ENCODE measurements around the gene ERICH6B.

Gene ERICH6B

DNA sequence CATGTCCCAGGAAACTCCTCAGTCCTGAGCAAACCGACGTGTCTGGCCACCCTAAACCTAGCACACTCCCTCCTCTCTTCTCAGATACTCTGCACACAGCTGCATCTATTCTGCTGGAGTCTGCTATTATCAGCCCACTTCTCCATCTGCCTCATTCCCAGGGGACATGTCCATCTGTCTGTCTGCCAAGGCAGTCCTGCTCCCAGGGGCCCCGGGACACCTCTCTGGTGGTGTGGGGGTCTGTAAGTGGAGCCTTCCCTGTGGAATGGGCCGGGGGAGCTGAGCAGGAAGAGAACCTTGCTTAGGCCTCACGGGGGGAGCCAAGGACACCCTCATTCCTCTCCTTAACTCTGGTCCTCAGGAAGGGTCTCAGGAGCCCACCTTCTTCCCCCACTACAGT is 72.7 kb downstream of the ERICH6B start:
- TF ChIP-seq, protein P1, sequence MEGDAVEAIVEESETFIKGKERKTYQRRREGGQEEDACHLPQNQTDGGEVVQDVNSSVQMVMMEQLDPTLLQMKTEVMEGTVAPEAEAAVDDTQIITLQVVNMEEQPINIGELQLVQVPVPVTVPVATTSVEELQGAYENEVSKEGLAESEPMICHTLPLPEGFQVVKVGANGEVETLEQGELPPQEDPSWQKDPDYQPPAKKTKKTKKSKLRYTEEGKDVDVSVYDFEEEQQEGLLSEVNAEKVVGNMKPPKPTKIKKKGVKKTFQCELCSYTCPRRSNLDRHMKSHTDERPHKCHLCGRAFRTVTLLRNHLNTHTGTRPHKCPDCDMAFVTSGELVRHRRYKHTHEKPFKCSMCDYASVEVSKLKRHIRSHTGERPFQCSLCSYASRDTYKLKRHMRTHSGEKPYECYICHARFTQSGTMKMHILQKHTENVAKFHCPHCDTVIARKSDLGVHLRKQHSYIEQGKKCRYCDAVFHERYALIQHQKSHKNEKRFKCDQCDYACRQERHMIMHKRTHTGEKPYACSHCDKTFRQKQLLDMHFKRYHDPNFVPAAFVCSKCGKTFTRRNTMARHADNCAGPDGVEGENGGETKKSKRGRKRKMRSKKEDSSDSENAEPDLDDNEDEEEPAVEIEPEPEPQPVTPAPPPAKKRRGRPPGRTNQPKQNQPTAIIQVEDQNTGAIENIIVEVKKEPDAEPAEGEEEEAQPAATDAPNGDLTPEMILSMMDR (IDR thresholded peaks at IDR 0.05; ENCODE audit: insufficient read depth, low read depth, low read length, missing control alignments): no peak
- no peak overlapping the region for H3K4me3 ChIP-seq (ENCODE audit: low read depth, low read length)
- no peak for DNase-seq (ENCODE audit: low read depth)

DNA sequence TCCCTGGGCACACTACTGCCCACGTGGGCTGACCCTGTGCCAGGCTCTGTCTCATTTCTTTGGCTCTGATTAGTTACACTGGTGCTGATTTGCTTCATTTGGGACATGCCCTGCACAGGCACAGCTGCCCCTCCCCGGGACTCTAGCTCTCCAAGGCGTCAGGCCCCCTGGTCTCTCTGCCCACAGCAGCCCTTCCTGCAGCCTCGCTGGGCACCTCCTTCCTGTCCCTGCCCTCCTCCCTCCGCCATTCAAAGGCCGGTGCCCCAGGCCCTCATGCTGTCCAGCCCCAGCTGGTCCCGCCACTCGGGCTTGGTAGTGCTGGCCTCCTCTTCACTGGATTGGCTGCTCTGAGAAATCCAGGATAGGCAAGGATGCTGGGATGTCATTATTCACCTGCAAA is 73.1 kb downstream of the ERICH6B start:
- TF ChIP-seq, protein P1 (IDR thresholded peaks at IDR 0.05; ENCODE audit: insufficient read depth, low read depth, low read length, missing control alignments): no peak
- DNase-seq (ENCODE audit: low read depth): no peak
- no peak overlapping the region for H3K4me3 ChIP-seq (ENCODE audit: low read depth, low read length)

DNA sequence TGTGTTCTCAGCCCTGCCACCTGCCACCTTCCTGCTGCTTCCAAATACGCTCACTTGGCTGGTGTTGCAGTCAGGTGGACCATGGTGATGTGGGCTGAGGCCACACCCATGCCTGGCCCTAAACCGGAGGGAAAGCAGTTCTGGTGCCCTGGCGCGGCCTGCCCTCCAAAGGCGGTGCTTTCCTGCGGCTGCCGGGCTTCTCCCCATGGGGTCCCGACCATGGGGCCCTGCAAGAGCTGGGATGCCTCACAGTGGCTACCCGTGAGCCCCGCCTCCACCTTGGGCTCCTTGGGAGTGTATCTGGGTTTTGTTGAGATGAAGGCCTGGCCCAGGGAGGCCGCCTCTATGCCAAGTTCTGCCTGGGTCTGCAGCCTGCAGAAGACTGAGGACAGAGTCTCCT is 73.7 kb downstream of the ERICH6B start:
- TF ChIP-seq, protein P1 (IDR thresholded peaks at IDR 0.05; ENCODE audit: insufficient read depth, low read depth, low read length, missing control alignments): no peak
- no peak overlapping the region for H3K4me3 ChIP-seq (ENCODE audit: low read depth, low read length)
- no peak for DNase-seq (ENCODE audit: low read depth)

DNA sequence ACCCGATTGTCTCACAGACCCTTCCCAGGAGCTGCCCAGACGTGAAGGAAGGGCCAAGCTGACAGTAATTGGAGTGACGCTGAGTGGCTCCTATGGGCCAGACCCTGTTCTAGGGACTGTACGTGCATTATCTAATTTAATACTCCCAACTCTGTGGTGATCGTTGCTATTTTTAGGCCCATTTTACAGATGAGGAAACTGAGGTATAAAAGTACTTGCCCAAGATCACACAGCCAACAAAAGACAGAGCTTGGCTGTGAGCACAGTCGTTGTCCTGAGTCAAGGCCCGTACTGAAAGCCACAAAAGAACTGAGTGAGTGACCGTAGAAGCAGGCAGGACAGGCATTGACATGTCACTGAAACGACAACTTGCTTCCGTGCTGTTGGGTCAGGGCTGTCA is 74.7 kb downstream of the ERICH6B start:
- no peak for DNase-seq (ENCODE audit: low read depth)
- TF ChIP-seq, protein P1 (IDR thresholded peaks at IDR 0.05; ENCODE audit: insufficient read depth, low read depth, low read length, missing control alignments): no peak
- no peak overlapping the region for H3K4me3 ChIP-seq (ENCODE audit: low read depth, low read length)

DNA sequence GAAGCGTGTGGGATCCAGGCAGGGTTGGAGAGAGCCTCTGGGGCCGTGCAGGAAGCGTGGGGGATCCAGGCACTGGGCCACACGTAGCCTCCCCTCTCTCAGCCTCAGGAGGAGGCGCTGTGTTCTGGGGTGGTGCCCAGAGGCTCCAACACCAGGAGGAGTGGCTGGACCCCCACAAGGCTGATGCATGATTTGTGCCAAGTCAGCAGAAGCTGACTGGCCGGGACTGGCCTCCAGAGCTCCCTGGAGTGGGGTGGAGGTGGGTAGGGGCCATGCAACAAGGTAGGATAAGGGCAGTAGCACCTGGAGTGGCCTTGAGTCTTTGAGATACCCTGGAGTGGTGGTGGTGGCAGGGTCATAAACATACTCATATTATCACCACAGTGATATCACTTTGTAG is 75.3 kb downstream of the ERICH6B start:
- no peak overlapping the region for H3K4me3 ChIP-seq (ENCODE audit: low read depth, low read length)
- DNase-seq (ENCODE audit: low read depth): no peak
- TF ChIP-seq, protein P1 (IDR thresholded peaks at IDR 0.05; ENCODE audit: insufficient read depth, low read depth, low read length, missing control alignments): no peak

DNA sequence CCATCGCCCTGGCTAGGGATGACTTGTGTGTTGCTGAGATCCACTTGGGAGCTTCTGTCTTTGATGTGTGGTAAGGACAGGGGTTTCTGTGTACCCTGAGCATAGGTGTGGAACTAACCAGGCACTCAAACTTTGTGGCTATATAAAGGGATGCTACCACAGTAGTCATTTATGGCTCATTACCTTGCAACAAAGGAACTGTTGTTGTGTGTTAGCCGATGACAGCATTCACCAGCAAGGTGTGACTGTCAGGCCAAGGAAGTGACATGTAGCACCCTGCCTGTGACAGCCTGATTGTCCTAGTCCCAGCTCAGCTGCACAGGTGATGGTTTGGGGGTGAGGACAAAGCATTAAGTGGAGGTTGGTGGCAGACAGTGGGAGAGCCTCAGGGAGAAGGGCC is 77.2 kb downstream of the ERICH6B start:
- TF ChIP-seq, protein P1 (IDR thresholded peaks at IDR 0.05; ENCODE audit: insufficient read depth, low read depth, low read length, missing control alignments): no peak
- DNase-seq (ENCODE audit: low read depth): no peak
- no peak overlapping the region for H3K4me3 ChIP-seq (ENCODE audit: low read depth, low read length)

DNA sequence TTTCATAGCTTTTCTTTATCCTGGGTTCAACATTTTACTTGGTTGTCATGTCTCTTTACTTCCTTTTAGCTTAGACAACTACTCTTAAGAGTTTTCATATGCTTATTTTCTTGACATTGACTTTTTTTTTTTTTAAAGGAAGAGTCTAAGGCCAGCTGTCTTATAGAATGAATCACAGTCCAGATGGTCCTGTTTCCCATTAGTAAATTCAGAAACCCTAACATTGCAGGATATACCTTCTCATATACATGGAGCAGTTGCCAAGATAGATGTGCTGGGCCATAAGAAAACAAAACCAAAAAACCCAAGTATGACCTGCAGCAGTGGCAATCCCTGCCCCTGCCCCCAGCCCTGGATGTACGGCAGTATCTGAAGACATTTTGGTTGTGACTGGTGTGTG is 78.0 kb downstream of the ERICH6B start:
- TF ChIP-seq, protein P1 (IDR thresholded peaks at IDR 0.05; ENCODE audit: insufficient read depth, low read depth, low read length, missing control alignments): no peak
- no peak overlapping the region for H3K4me3 ChIP-seq (ENCODE audit: low read depth, low read length)
- no peak for DNase-seq (ENCODE audit: low read depth)

Data from GM12865 (cell line).